Measurements from ENCODE around the gene SDF2L1.
"Not testable (repeated sequence)": the region's sequence is repeated elsewhere in the genome, so short reads cannot be mapped to it uniquely, and the experiment has no call there.

SDF2L1 gene

GRCh38 chr22:21605887-21606564 is 36.1 kb upstream of the SDF2L1 start:
- no peak overlapping the region for H2AFZ ChIP-seq (ENCODE audit: low read length, unreplicated experiment)
- peaks cover 64% of the 10 kb centered on the region for H3K79me2 ChIP-seq (ENCODE audit: control insufficient read depth, insufficient read depth, low read length, unreplicated experiment)
- H3K27me3 ChIP-seq (ENCODE audit: insufficient read depth, low read length): no peaks in the 10 kb centered on the region
- H3K27ac ChIP-seq (ENCODE audit: low read depth, low read length): no peak overlapping the region
- no peaks in the 10 kb centered on the region for H3K36me3 ChIP-seq (ENCODE audit: insufficient read depth, low read length)
- no peaks in the 10 kb centered on the region for H3K4me1 ChIP-seq (ENCODE audit: control insufficient read depth, insufficient read depth, low read length, unreplicated experiment)
- no peak overlapping the region for H3K4me3 ChIP-seq (ENCODE audit: low read depth, low read length)

- H3K36me3 ChIP-seq (ENCODE audit: insufficient read depth, low read length): no peaks in the 10 kb centered on the region
- H2AFZ ChIP-seq (ENCODE audit: low read length, unreplicated experiment): no peak overlapping the region
- no peaks in the 10 kb centered on the region for H3K4me1 ChIP-seq (ENCODE audit: control insufficient read depth, insufficient read depth, low read length, unreplicated experiment)
- H3K79me2 ChIP-seq (ENCODE audit: control insufficient read depth, insufficient read depth, low read length, unreplicated experiment): peaks cover 65% of the 10 kb centered on the region
- H3K4me3 ChIP-seq (ENCODE audit: low read depth, low read length): no peak overlapping the region
- H3K27ac ChIP-seq (ENCODE audit: low read depth, low read length): no peak overlapping the region
- H3K27me3 ChIP-seq (ENCODE audit: insufficient read depth, low read length): no peaks in the 10 kb centered on the region
Observed at GRCh38 chr22:21606775-21607174, 35.3 kb upstream of the SDF2L1 start.

DNA sequence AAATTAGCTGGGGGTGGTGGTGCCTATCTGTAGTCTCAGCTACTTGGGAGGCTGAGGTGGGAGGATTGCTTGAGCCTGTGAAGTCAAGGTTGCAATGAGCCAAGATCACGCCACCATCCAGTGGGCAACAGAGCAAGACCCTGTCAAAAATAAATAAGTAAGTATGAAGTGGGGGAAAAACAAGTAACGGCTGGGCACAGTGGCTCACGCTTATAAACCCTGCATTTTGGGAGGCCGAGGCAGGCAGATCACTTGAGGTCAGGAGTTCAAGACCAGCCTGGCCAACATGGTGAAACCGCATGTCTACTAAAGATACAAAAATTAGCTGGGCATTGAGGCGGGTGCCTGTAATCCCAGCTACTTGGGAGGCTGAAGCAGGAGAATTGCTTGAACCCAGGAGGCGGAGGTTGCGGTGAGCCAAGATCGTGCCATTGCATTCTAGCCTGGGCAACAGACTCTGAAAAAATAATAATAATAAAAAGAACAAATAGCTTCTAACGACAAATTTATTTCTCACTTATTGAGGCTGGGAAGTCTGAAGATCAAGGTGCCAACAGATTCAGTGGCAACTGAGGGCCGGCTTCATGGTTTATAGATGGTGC is 32.4 kb upstream of the SDF2L1 start:
- not testable (repeated sequence) for H3K4me3 ChIP-seq (ENCODE audit: low read depth, low read length); H3K36me3 ChIP-seq (ENCODE audit: insufficient read depth, low read length); H3K27me3 ChIP-seq (ENCODE audit: insufficient read depth, low read length); H3K4me1 ChIP-seq (ENCODE audit: control insufficient read depth, insufficient read depth, low read length, unreplicated experiment); H2AFZ ChIP-seq (ENCODE audit: low read length, unreplicated experiment); H3K27ac ChIP-seq (ENCODE audit: low read depth, low read length)
- H3K79me2 ChIP-seq (ENCODE audit: control insufficient read depth, insufficient read depth, low read length, unreplicated experiment): peaks cover 71% of the 10 kb centered on the region

DNA sequence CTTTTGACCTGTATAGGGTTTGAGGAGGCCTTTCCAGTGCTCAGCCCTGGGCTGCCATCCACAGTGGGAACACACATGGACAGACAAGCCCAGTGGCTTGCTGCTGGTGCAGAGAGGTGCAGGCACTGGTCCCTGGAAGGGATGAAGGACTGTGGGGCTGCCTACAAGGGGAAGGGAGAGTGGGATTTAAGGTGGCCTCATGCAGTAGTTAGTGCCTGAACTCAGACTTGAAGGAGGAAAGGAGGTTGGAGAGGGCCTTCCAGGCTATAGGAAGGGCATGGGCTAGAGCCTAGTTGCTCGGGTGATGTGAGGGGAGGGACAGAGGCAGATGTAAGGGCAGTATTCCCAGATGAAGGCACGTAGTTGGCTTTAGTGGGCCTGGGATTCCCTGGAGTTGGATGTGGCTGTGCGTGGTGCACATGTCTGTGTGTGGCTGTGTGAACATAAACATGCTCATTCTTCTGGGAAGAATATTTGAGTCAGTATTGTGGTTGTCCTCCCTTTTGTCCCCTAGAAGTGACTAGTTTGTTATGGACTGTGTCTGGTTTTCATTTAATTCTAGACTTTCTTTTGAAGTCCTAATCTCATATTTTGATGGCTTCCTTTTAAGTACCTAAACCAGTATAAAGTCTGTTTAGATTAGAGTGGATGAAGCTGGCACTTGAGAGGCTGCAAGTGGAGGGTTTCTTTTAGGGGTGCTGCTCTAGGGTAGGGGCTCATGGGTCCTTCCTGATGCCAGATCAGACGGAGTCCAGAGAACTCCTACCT is 30.7 kb upstream of the SDF2L1 start:
- Histone ChIP-seq H3K27ac (ENCODE audit: low read depth, low read length) (no peak overlapping the region), H3K4me3 (ENCODE audit: low read depth, low read length) (no peak overlapping the region), H2AFZ (ENCODE audit: low read length, unreplicated experiment) (no peak overlapping the region), H3K36me3 (ENCODE audit: insufficient read depth, low read length) (no peaks in the 10 kb centered on the region), H3K79me2 (ENCODE audit: control insufficient read depth, insufficient read depth, low read length, unreplicated experiment) (peaks cover 63% of the 10 kb centered on the region), H3K4me1 (ENCODE audit: control insufficient read depth, insufficient read depth, low read length, unreplicated experiment) (no peaks in the 10 kb centered on the region), H3K27me3 (ENCODE audit: insufficient read depth, low read length) (no peaks in the 10 kb centered on the region)

DNA sequence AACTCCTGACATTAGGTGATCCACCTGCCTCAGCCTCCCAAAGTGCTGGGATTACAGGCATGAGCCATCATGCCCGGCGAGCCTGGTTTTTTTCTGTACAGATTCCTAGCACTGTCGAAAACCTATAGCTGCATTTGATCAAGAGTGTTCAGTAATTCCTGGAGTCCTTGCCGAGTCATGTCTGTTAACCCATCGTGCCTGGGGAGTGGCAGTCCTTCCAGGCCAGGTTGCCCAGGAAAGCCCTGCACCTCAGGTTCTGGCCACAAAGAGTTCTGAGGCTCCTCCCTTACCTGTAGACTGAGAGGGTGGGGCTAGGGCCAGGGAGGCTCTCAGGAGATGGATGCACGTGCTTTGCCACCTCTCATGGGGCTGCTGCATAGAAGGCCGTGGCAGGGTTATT is 29.2 kb upstream of the SDF2L1 start:
- Histone ChIP-seq H3K27ac (ENCODE audit: low read depth, low read length) (no peak overlapping the region), H3K4me3 (ENCODE audit: low read depth, low read length) (no peak overlapping the region), H3K36me3 (ENCODE audit: insufficient read depth, low read length) (no peaks in the 10 kb centered on the region)

DNA sequence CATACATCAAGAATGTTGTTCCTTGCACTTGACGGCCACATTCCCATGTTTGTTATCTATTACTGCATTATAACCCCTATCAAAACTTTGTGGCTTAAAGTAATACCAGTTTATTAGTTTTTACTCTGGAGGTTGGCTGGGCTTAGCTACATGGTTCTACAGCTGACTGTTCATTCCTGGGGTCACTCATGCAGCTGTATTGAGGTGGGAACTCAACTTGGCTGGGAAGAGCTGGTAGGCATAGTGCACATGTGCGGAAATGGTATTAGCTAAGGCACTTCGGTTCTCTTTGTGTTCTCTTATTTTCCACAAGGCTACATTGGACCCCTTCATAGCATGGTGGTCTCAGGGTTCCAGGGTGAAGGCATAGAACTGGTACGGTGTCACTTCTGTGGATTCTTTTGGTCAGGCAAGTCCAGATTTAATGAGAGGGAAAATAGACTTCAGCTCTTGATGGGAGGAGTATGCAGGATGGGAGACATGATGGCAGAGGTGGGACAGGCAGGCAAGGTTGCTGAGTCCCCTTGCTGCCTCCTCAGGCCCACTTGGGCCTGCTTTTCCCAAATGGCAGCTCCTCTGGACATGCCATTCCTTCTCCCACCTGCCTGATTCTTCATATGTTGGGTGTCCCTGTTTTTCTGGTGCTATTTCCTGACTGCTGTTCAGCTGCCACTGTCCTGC is 28.4 kb upstream of the SDF2L1 start:
- no peaks in the 10 kb centered on the region for H3K4me1 ChIP-seq (ENCODE audit: control insufficient read depth, insufficient read depth, low read length, unreplicated experiment)

More for the DNA sequence above, 29.2 kb upstream of the SDF2L1 start:
- no peaks in the 10 kb centered on the region for H3K27me3 ChIP-seq (ENCODE audit: insufficient read depth, low read length)
- no peak overlapping the region for H2AFZ ChIP-seq (ENCODE audit: low read length, unreplicated experiment)
- no peaks in the 10 kb centered on the region for H3K4me1 ChIP-seq (ENCODE audit: control insufficient read depth, insufficient read depth, low read length, unreplicated experiment)
- peaks cover 54% of the 10 kb centered on the region for H3K79me2 ChIP-seq (ENCODE audit: control insufficient read depth, insufficient read depth, low read length, unreplicated experiment)

GRCh38 chr22:21615731-21616130 is 26.4 kb upstream of the SDF2L1 start:
- no peak overlapping the region for H3K4me3 ChIP-seq (ENCODE audit: low read depth, low read length)
- H3K27me3 ChIP-seq (ENCODE audit: insufficient read depth, low read length): no peaks in the 10 kb centered on the region
- H3K79me2 ChIP-seq (ENCODE audit: control insufficient read depth, insufficient read depth, low read length, unreplicated experiment): peaks cover 50% of the 10 kb centered on the region
- no peaks in the 10 kb centered on the region for H3K4me1 ChIP-seq (ENCODE audit: control insufficient read depth, insufficient read depth, low read length, unreplicated experiment)
- H2AFZ ChIP-seq (ENCODE audit: low read length, unreplicated experiment): no peak overlapping the region
- H3K36me3 ChIP-seq (ENCODE audit: insufficient read depth, low read length): no peaks in the 10 kb centered on the region
- no peak overlapping the region for H3K27ac ChIP-seq (ENCODE audit: low read depth, low read length)

More for the DNA sequence above, 28.4 kb upstream of the SDF2L1 start:
- peaks cover 52% of the 10 kb centered on the region for H3K79me2 ChIP-seq (ENCODE audit: control insufficient read depth, insufficient read depth, low read length, unreplicated experiment)
- no peak overlapping the region for H3K4me3 ChIP-seq (ENCODE audit: low read depth, low read length)
- no peak overlapping the region for H2AFZ ChIP-seq (ENCODE audit: low read length, unreplicated experiment)
- H3K27ac ChIP-seq (ENCODE audit: low read depth, low read length): no peak overlapping the region
- H3K36me3 ChIP-seq (ENCODE audit: insufficient read depth, low read length): no peaks in the 10 kb centered on the region
- H3K27me3 ChIP-seq (ENCODE audit: insufficient read depth, low read length): no peaks in the 10 kb centered on the region

GRCh38 chr22:21617337-21617736 is 24.8 kb upstream of the SDF2L1 start:
- H3K79me2 ChIP-seq (ENCODE audit: control insufficient read depth, insufficient read depth, low read length, unreplicated experiment): peaks cover 44% of the 10 kb centered on the region
- H2AFZ ChIP-seq (ENCODE audit: low read length, unreplicated experiment); H3K27me3 ChIP-seq (ENCODE audit: insufficient read depth, low read length); H3K27ac ChIP-seq (ENCODE audit: low read depth, low read length); H3K36me3 ChIP-seq (ENCODE audit: insufficient read depth, low read length); H3K4me1 ChIP-seq (ENCODE audit: control insufficient read depth, insufficient read depth, low read length, unreplicated experiment); H3K4me3 ChIP-seq (ENCODE audit: low read depth, low read length): not testable (repeated sequence)

- H3K4me3 ChIP-seq (ENCODE audit: low read depth, low read length): no peak overlapping the region
- no peaks in the 10 kb centered on the region for H3K36me3 ChIP-seq (ENCODE audit: insufficient read depth, low read length)
- peaks cover 22% of the 10 kb centered on the region for H3K79me2 ChIP-seq (ENCODE audit: control insufficient read depth, insufficient read depth, low read length, unreplicated experiment)
- H2AFZ ChIP-seq (ENCODE audit: low read length, unreplicated experiment): no peak overlapping the region
- H3K27ac ChIP-seq (ENCODE audit: low read depth, low read length): no peak overlapping the region
- no peaks in the 10 kb centered on the region for H3K4me1 ChIP-seq (ENCODE audit: control insufficient read depth, insufficient read depth, low read length, unreplicated experiment)
- H3K27me3 ChIP-seq (ENCODE audit: insufficient read depth, low read length): no peaks in the 10 kb centered on the region
Observed at GRCh38 chr22:21621025-21621424, 21.1 kb upstream of the SDF2L1 start.

DNA sequence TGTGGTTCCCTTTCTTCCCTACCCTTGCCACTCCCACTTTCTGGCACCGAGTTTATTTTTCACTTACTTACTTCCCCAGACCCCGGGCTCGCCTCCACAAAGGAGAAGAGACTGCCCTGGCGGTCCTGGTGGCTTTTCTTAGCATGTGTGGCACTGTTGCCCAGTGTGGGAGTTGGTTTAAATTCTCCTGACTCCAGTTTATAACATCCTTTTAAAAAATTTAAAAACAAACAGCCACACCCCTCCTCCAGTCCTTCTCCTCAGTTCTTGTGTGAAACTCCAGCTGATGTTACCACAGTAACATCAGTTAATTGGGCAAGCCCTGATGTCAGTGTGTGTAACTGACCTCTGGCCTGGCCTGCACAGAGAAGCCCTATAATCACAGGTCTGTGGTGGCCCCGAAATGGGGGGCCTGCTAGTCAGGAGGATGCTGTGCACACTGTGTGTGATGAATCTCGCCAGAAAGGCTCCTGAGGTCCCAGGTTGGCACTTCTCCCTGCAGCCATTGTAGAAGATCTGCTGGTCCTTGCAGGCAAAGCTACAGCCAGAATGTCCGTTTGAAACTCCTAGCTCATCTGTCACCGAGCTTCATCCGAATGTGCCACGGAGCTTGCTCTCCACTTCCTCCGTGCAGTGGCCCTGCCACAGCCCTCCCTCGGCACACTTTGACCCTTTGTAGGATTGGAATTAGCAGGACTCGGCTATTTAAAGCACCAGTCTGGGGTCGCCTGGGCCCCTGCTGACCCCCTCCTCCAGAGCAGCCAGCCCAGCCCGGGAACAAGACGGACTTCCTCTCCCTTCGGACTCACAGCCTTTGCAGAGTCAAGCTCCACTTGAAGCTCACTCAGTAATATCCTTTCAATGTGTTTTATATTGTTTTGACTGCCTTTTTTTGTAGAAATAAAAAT is 19.8 kb upstream of the SDF2L1 start:
- H3K27ac ChIP-seq (ENCODE audit: low read depth, low read length): no peak overlapping the region
- no peak overlapping the region for H2AFZ ChIP-seq (ENCODE audit: low read length, unreplicated experiment)
- H3K4me3 ChIP-seq (ENCODE audit: low read depth, low read length): no peak overlapping the region
- H3K27me3 ChIP-seq (ENCODE audit: insufficient read depth, low read length): no peaks in the 10 kb centered on the region
- no peaks in the 10 kb centered on the region for H3K4me1 ChIP-seq (ENCODE audit: control insufficient read depth, insufficient read depth, low read length, unreplicated experiment)
- H3K79me2 ChIP-seq (ENCODE audit: control insufficient read depth, insufficient read depth, low read length, unreplicated experiment): peaks cover 23% of the 10 kb centered on the region
- H3K36me3 ChIP-seq (ENCODE audit: insufficient read depth, low read length): no peaks in the 10 kb centered on the region
